Muscle layer of colon (tissue), 2 donors: ENCODE data around the gene CHST9.
"Not testable (repeated sequence)": the region's sequence is repeated elsewhere in the genome, so short reads cannot be mapped to it uniquely, and the experiment has no call there.

Source experiments
- H3K27ac ChIP-seq: one replicate; pipeline ENCODE4 v1.7.0; 2013; ENCODE audit warnings: low read depth, mild to moderate bottlenecking, low read length, moderate library complexity
- H3K27me3 ChIP-seq, 2 donors: one replicate each; pipeline ENCODE4 v1.7.0; 2013; ENCODE audit warnings: low read length in 2 of 2, mild to moderate bottlenecking in 2 of 2; ENCODE audit not compliant: insufficient read depth in 2 of 2, control insufficient read depth in 1 of 2
- H3K36me3 ChIP-seq: one replicate; pipeline ENCODE4 v1.7.0; 2013; ENCODE audit warnings: mild to moderate bottlenecking, low read length; ENCODE audit not compliant: insufficient read depth
- H3K4me1 ChIP-seq: one replicate; pipeline ENCODE4 v1.7.0; 2013; ENCODE audit warnings: mild to moderate bottlenecking, low read length; ENCODE audit not compliant: insufficient read depth
- H3K4me3 ChIP-seq, 2 donors: one replicate each; pipeline ENCODE4 v1.7.0; 2013; ENCODE audit warnings: low read length in 2 of 2, low read depth in 1 of 2, mild to moderate bottlenecking in 1 of 2, moderate library complexity in 1 of 2
- H3K9ac ChIP-seq: one replicate; pipeline ENCODE4 v1.7.0; 2013; ENCODE audit warnings: low read length
- H3K9me3 ChIP-seq: one replicate; pipeline ENCODE4 v1.7.0; 2013; ENCODE audit warnings: mild to moderate bottlenecking, low read length
- donor health status: abdominal sarcoma.
- donor health status: Adenocarcinoma of cecum.

The CHST9 gene

DNA sequence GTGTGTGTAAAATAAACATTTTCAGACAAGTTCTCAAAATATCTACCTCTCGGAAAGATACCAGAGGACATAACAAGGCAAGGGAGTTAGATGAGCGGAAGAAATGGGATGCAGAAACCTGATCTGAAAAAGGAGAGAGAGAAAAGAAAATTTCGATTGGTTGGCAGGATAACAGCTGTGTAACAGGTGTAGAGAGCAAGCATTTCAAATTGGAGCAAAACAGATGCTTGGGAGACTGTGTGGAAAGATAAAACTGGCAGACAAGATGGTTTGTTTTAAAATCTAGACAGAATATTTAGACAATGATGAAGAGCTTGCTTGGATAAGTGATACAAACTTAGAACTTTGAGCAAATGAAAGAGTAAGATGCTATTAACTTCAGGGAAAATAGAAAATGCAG is 20.2 kb downstream of the CHST9 start:
- no peaks in the 10 kb centered on the region for H3K9me3 ChIP-seq
- no peaks in the 10 kb centered on the region for H3K36me3 ChIP-seq
- H3K4me1 ChIP-seq = no peaks in the 10 kb centered on the region
- no peaks in the 10 kb centered on the region for H3K27me3 ChIP-seq
- no peak overlapping the region for H3K4me3 ChIP-seq
- no peak overlapping the region for H3K27ac ChIP-seq
- H3K9ac ChIP-seq = no peak overlapping the region

DNA sequence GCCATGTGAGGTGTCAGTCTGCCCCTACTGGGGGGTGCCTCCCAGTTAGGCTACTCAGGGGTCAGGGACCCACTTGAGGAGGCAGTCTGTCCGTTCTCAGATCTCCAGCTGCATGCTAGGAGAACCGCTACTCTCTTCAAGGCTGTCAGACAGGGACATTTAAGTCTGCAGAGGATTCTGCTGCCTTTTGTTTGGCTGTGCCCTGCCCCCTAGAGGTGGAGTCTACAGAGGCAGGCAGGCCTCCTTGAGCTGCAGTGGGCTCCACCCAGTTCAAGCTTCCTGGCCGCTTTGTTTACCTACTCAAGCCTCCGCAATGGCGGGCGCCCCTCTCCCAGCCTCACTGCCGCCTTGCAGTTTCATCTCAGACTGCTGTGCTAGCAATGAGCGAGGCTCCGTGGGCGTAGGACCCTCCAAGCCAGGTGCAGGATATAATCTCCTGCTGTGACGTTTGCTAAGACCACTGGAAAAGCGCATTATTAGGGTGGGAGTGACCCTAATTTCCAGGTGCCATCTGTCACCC is 21.9 kb downstream of the CHST9 start:
- not testable (repeated sequence) for H3K36me3 ChIP-seq, H3K4me1 ChIP-seq, H3K27ac ChIP-seq, H3K9ac ChIP-seq, H3K9me3 ChIP-seq, H3K4me3 ChIP-seq, H3K27me3 ChIP-seq

DNA sequence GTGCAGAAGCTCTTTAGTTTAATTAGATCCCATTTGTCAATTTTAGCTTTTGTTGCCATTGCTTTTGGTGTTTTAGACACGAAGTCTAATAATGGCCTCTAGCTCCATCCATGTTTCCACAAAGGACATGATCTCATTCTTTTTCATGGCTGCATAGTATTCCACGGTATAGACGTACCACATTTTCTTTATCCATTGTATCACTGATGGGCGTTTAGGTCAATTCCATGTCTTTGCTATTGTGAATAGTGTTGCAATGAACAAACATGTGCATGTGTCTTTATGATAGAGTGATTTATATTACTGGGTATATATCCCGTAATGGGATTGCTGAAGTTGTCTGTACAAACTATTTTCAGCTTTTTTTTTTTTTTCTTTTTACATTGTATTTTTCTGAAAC is 35.9 kb downstream of the CHST9 start:
- H3K9ac ChIP-seq = not testable (repeated sequence)

DNA sequence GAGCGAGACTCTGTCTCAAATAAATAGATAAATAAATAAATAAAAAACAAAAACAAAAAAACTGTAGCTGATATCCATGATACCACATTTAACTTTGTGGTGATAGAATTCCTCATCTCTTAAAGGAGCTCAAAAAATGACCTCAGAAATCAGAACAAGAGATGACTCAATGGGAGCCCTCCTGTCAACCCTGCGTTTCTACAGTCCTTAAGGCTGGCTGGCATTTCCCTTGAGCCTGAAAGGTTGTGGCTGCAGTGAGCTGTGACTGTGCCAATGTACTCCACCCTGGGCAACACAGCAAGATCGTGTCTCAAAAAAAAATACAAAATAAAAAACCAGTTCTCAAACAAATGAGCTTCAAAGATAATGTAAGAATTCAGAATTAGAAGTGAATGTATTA is 40.4 kb downstream of the CHST9 start:
- Histone ChIP-seq H3K27ac (no peak overlapping the region), H3K4me1 (no peaks in the 10 kb centered on the region)

More for the DNA sequence above, 35.9 kb downstream of the CHST9 start:
- not testable (repeated sequence) for H3K9me3 ChIP-seq, H3K4me1 ChIP-seq, H3K36me3 ChIP-seq, H3K4me3 ChIP-seq, H3K27me3 ChIP-seq, H3K27ac ChIP-seq

DNA sequence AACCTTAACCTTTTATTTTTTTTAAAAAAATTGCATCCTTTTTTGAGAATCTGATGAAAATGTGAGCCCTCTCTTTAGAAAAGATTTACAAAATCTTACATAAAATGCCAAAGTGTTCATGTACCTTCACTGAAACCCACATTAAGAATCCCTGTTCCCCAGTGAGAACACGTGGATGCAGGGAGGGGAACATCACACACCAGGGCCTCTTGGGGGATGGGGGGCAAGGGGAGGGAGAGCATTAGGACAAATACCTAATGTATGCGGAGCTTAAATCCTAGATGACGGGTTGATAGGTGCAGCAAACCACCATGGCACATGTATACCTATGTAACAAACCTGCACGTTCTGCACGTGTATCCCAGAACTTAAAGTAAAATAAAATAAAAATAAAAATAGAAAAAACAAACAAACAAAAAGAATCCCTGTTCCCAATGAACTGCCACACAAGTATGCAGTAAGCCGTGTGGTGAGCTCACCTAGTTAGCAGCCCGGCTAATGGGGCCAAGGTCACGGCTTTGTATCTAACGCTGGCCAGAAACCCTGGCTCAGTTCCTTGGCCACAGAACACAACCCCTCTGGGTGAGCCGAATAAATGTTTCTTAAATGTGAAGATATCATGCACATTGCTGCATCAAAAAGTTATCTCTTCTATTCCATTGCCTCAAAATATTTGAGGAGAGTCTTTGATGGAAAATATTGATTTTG is 41.4 kb downstream of the CHST9 start:
- H3K4me1 ChIP-seq = no peaks in the 10 kb centered on the region
- H3K4me3 ChIP-seq = no peak overlapping the region
- H3K36me3 ChIP-seq = no peaks in the 10 kb centered on the region
- H3K9ac ChIP-seq = no peak overlapping the region
- H3K9me3 ChIP-seq = no peaks in the 10 kb centered on the region
- H3K27ac ChIP-seq = no peak overlapping the region
- no peaks in the 10 kb centered on the region for H3K27me3 ChIP-seq

More for the DNA sequence above, 40.4 kb downstream of the CHST9 start:
- H3K9me3 ChIP-seq = no peaks in the 10 kb centered on the region
- H3K36me3 ChIP-seq = no peaks in the 10 kb centered on the region
- no peaks in the 10 kb centered on the region for H3K27me3 ChIP-seq
- H3K4me3 ChIP-seq = no peak overlapping the region
- no peak overlapping the region for H3K9ac ChIP-seq

DNA sequence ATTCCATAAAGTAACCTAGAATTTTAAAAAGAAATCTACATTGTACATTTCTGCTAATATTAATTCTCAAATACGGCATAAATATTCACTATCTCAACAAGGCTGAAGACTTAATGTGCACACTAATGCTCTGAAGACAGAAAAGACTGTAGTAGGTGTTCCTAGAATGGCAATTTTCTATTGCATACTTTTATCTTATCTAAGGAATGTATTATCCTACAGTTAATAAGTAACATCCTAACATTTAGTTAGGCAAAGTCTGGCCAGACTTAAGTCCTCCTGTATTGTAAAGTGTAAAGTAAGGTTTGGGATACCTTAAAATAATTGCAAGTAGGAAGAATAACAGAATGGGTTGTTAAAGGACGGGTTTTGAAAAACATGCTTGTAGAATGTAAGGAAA is 42.2 kb downstream of the CHST9 start:
- H3K9me3 ChIP-seq = no peaks in the 10 kb centered on the region
- H3K27ac ChIP-seq = no peak overlapping the region
- no peaks in the 10 kb centered on the region for H3K4me1 ChIP-seq
- H3K9ac ChIP-seq = no peak overlapping the region
- H3K27me3 ChIP-seq = no peaks in the 10 kb centered on the region
- no peak overlapping the region for H3K4me3 ChIP-seq
- H3K36me3 ChIP-seq = no peaks in the 10 kb centered on the region

DNA sequence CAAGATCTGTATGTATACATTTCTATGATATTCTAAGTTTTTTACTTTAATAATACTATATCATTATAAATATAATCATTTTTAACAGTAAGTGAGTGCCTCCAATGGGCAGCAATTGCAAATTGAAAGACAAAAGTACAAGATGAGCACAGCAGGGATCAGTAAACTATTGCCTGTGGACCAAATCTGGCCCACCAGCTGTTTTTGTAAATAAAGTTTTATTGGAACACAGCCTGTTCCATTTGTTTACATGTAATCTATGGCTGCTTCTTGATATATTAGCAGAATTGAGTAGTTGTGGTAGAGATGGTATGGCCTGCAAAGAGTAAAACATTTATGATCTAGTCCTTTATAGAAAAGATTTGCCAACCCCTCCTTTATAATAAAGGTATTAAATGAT is 43.2 kb downstream of the CHST9 start:
- Histone ChIP-seq H3K27me3 (no peaks in the 10 kb centered on the region), H3K36me3 (no peaks in the 10 kb centered on the region), H3K9ac (no peak overlapping the region), H3K4me3 (no peak overlapping the region), H3K9me3 (no peaks in the 10 kb centered on the region), H3K27ac (no peak overlapping the region), H3K4me1 (no peaks in the 10 kb centered on the region)

DNA sequence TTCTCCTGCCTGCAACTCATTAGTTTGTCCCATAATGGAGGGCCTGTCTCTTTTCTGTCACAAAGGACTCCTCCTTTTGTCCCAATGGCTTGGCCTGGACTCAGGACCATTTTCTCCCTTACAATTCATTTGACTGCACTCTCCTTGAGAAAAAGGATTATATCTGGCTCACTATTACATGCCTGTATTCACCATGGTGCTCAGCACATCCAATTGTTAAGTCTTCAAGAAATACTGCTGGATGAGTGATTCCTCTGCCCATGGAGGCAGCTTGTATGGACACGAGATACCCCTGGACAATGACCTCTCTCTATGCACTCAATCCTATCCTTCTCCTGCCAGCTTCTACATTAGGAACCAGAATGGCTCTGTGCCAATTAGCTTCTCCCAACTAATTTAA is 47.0 kb downstream of the CHST9 start:
- no peaks in the 10 kb centered on the region for H3K9me3 ChIP-seq
- H3K36me3 ChIP-seq = no peaks in the 10 kb centered on the region
- no peak overlapping the region for H3K4me3 ChIP-seq
- H3K27me3 ChIP-seq = no peaks in the 10 kb centered on the region
- H3K27ac ChIP-seq = no peak overlapping the region
- no peaks in the 10 kb centered on the region for H3K4me1 ChIP-seq
- no peak overlapping the region for H3K9ac ChIP-seq

DNA sequence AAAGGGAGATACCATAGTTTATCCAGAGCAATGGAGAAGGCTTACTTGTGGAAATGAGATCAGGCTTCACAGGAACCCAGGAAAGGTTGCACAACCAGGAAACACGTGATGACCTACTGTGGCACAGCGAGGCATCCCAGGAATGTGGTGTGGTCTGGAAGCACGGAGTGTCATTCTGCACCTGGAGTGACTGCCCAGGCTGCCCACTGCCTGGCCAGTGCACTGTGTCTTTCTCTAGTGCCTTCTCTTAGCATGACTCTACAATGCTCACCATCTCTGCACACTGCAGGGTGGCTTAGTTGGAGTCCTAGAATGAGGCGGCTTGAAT is 48.9 kb downstream of the CHST9 start:
- Histone ChIP-seq H3K4me1 (no peaks in the 10 kb centered on the region), H3K27ac (no peak overlapping the region), H3K9ac (no peak overlapping the region), H3K4me3 (no peak overlapping the region), H3K27me3 (no peaks in the 10 kb centered on the region), H3K9me3 (no peaks in the 10 kb centered on the region), H3K36me3 (no peaks in the 10 kb centered on the region)

DNA sequence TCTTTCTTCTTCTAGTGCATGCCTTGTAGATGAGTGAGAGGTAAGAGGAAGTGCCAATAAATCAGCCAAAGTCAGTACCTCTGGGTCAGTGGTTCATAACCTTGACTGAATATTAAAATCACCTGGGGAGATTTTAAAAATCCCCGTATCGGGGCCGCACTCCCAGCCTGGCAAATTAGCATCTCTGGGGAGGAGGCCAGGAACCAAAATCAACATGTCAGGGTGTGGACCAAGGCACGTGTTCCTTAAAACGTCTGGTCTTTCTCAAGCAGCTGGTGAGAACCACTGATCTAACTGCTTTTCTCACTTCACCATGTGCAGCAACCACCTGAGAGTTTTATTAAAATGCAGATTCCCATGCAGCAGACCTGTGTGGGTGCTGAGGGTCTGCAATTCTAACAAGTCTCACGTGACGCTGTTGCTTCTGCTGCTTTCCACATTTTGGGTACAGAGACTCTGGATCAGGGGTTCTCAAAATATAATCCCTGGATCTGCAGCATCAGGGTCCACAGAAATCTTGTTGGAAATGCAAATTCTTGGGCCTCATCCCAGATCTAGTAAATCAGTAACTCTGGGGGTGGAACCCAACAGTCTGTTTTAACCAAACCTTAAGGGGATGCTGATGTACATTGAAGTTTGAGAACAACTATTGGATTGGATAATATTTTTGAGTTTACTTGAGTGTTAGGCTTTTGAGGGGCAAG is 49.5 kb downstream of the CHST9 start:
- Histone ChIP-seq H3K4me3 (no peak overlapping the region), H3K27me3 (no peaks in the 10 kb centered on the region), H3K36me3 (no peaks in the 10 kb centered on the region), H3K9me3 (no peaks in the 10 kb centered on the region), H3K27ac (no peak overlapping the region), H3K4me1 (no peaks in the 10 kb centered on the region), H3K9ac (no peak overlapping the region)

DNA sequence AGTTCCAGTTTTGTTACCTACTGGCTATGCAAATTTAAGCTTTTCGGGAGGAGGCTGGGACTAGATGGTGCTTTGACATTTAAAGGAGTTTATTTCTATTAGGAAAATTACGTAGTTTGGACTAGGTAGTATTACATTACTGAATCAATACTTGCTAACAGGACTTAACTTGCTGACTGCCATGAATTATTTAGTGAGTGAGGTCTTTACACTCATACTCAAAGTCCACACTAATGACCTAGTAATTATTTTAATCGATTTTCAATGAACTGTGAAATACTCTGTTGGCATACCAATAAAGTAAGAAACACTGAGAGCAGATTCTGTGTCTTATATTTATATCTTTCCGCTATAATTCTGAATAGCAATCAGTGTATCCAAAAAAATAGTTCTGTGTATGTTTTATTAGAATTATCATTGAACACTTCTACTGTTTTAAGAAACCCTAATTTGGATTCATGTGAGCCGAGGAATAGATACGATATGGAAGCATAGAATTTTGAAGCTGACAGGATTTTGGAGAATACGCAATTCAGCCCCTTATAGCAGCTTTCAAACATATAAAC is 55.0 kb downstream of the CHST9 start:
- no peaks in the 10 kb centered on the region for H3K4me1 ChIP-seq
- H3K4me3 ChIP-seq = no peak overlapping the region
- no peaks in the 10 kb centered on the region for H3K27me3 ChIP-seq

DNA sequence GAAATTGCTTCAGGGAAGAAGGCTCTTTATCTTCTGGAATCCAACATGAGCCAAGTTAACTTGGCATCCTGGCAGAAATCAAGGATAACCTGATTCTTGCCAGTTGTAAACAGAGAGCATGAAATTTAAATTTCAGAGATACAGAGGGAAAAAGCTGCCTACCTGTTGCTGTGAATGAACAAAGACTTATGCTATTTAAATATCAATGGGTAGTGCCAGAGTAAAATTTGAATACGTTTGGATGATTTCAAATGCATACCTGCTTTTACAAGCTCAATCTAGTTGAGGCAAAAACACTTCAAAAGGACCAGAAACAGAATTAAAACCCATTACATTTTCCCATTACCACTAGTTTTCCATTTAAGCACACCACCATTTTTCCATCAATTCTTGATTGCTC is 60.9 kb downstream of the CHST9 start:
- no peak overlapping the region for H3K4me3 ChIP-seq
- no peaks in the 10 kb centered on the region for H3K27me3 ChIP-seq
- H3K27ac ChIP-seq = no peak overlapping the region
- H3K36me3 ChIP-seq = no peaks in the 10 kb centered on the region
- H3K9ac ChIP-seq = no peak overlapping the region
- no peaks in the 10 kb centered on the region for H3K9me3 ChIP-seq
- no peaks in the 10 kb centered on the region for H3K4me1 ChIP-seq

More for the DNA sequence above, 55.0 kb downstream of the CHST9 start:
- Histone ChIP-seq H3K9me3 (no peaks in the 10 kb centered on the region), H3K27ac (no peak overlapping the region), H3K9ac (no peak overlapping the region), H3K36me3 (no peaks in the 10 kb centered on the region)
